T follicular helper cell (primary cell): ENCODE data around the gene MB.

Source experiments
- DNase-seq: peaks from one replicate; pipeline ENCODE4 v3.0.0-alpha.2; 2020; ENCODE audit warnings: low read depth

The MB gene

GRCh38 chr22:35572556-35572955, 44.6 kb downstream of the MB start:
- DNase-seq, result no peak

GRCh38 chr22:35570686-35571194, 46.4 kb downstream of the MB start:
- DNase-seq, result no peak

GRCh38 chr22:35569916-35570315, 47.2 kb downstream of the MB start:
- no peak for DNase-seq

- no peak for DNase-seq
These were observed 48.1 kb downstream of the MB start for GRCh38 chr22:35568751-35569739.

GRCh38 chr22:35567351-35568141, 49.6 kb downstream of the MB start:
- DNase-seq, result no peak

GRCh38 chr22:35564975-35565867, 51.9 kb downstream of the MB start:
- DNase-seq, result no peak

- no peak for DNase-seq
These were observed 53.9 kb downstream of the MB start for GRCh38 chr22:35563211-35563610.

- no peak for DNase-seq
These were observed 55.2 kb downstream of the MB start for GRCh38 chr22:35561796-35562526.

GRCh38 chr22:35560824-35561223, 56.3 kb downstream of the MB start:
- DNase-seq, result no peak

GRCh38 chr22:35560366-35560765, 56.8 kb downstream of the MB start:
- DNase-seq, result no peak

- no peak for DNase-seq
These were observed 57.6 kb downstream of the MB start for GRCh38 chr22:35559354-35560005.

- DNase-seq, result no peak
These were observed 58.4 kb downstream of the MB start for GRCh38 chr22:35558719-35559118.

GRCh38 chr22:35558031-35558430, 59.1 kb downstream of the MB start:
- no peak for DNase-seq
